H1 (cell line): ENCODE measurements around the gene CNTD1.

Source experiments
- ATF3 ChIP-seq: IDR thresholded peaks from 2 replicates; pipeline ENCODE4 v1.6.1; 2011; ENCODE audit warnings: low read depth, mild to moderate bottlenecking, low read length; ENCODE audit not compliant: insufficient read depth
- CTCF ChIP-seq, 3 experiments: IDR thresholded peaks; 1 replicate in 2 of 3; 2 replicates in 1 of 3; pipeline versions ENCODE4 v1.5.1 to v1.6.1; 2011; ENCODE audit warnings: low read length in 3 of 3, mild to moderate bottlenecking in 3 of 3, inconsistent platforms in 2 of 3, low read depth in 1 of 3, moderate library complexity in 1 of 3; ENCODE audit not compliant: insufficient read depth in 1 of 3; ENCODE audit errors: control extremely low read depth in 1 of 3
- PHF8 ChIP-seq: fragments of 200-600 bp; sonication (generic); conservative IDR thresholded peaks from 2 replicates; pipeline ENCODE4 v1.7.1; 2012; ENCODE audit warnings: low read depth, mild to moderate bottlenecking, inconsistent platforms, low read length, moderate library complexity
- POLR2A ChIP-seq, 2 experiments: IDR thresholded peaks; 1 replicate in 1 of 2; 2 replicates in 1 of 2; pipeline ENCODE4 v1.6.1; 2011; ENCODE audit warnings: low read depth in 2 of 2, low read length in 2 of 2, mild to moderate bottlenecking in 2 of 2; ENCODE audit errors: control extremely low read depth in 1 of 2

- TF ChIP-seq ATF3 = no peak
- no peak for TF ChIP-seq POLR2A (IDR thresholded peaks at IDR 0.05; ENCODE audit: control extremely low read depth in 1 of 2, low read depth in 2 of 2, low read length in 2 of 2)
- TF ChIP-seq CTCF (IDR thresholded peaks at IDR 0.05; ENCODE audit: control extremely low read depth in 1 of 3, insufficient read depth in 1 of 3, low read depth in 1 of 3, low read length in 3 of 3) = no peak
- no peak for TF ChIP-seq PHF8
These were observed 16.2 kb upstream of the CNTD1 start for GRCh38 chr17:42782166-42783061.
